NCI-H2196 treated with DMSO at 0.1 percent for 48 hours (cell line): ENCODE measurements around the gene PFN1.
"Not testable (repeated sequence)": the region's sequence is repeated elsewhere in the genome, so short reads cannot be mapped to it uniquely, and the experiment has no call there.

ENCODE experiments used
- DNase-seq: peaks from one replicate; lab custom pipeline; 2025; ENCODE audit not compliant: unreplicated experiment; lab: John Stamatoyannopoulos, UW

The PFN1 gene

DNA sequence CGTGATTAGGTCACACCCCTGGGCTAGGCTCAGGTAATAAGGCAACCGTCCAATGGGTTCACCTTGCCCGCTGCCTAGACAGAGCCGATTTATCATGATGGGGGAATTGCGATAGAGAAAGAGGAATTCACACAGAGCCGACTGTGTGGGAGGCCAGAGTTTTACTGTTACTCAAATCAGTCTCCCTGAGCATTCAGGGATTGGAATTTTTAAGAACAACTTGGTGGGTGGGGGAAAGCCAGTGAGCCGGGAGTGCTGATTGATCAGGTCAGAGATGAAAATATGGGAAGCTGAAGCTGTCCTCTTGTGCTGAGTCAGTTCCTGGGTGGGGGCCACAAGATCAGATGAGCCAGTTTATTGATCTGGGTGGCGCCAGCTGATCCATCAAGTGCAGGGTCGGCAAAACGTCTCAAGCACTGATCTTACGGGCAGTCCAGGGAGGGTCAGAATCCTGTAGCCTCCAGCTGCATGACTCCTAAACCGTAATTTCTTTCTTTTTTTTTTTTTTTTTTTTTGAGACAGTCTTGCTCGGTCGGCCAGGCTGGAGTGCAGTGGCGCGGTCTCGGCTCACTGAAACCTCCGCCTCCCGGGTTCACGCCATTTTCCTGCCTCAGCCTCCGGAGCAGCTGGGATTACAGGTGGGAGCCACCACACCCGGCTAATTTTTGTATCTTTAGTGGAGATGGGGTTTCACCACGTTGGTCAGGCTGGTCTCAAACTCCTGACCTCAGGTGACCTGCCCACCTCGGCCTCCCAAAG lies 21.6 kb downstream of the PFN1 start:
- DNase-seq: not testable (repeated sequence)

- DNase-seq: no peak
Observed at GRCh38 chr17:4921320-4921719, 27.0 kb downstream of the PFN1 start.

- no peak for DNase-seq
Observed at GRCh38 chr17:4920351-4921048, 27.8 kb downstream of the PFN1 start.

DNA sequence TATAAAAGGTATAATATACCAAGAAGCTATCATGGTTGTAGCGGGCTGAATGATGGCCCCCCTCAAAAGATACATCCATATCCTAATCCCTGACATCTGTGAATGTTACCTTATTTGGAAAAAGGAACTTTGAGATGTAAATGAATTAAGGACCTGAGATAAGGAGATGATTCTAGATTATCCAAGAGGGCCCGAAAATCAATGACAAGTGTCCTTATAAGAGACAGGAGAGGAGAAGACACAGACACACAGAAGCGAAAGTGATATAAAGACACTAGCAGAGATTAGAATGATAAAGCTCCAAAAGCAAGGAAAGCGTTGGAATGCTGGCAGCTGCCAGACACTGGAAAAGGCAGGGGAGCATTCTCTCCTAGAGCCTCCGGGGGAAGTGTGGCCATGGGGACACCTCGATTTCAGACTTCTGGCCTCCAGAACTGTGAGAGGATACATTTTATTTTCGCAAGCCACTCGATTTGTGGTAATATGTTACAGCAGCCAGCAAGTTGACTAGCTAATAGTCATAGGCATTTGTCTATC lies 28.8 kb downstream of the PFN1 start:
- DNase-seq: no peak

- not testable (repeated sequence) for DNase-seq
Observed at GRCh38 chr17:4914551-4914950, 33.8 kb downstream of the PFN1 start.

DNA sequence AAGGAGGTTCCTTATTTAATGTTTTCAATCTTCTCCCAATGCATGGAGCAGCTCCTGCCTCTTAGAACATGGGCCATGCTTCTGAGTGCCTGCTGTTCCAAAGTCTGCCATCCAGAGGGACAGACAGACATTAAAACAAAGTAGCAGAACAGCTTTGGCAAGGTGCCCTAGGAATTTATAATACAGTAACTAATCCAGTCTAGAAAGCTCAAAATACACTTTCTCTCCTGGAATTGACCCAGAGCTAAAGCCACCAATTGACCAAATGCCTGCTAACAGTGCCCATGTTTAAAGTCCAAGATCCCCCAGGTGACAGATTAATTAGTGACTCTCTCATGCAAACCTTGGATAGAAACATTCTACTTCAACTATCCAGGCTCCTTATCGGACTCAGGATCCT lies 34.3 kb downstream of the PFN1 start:
- DNase-seq: no peak

DNA sequence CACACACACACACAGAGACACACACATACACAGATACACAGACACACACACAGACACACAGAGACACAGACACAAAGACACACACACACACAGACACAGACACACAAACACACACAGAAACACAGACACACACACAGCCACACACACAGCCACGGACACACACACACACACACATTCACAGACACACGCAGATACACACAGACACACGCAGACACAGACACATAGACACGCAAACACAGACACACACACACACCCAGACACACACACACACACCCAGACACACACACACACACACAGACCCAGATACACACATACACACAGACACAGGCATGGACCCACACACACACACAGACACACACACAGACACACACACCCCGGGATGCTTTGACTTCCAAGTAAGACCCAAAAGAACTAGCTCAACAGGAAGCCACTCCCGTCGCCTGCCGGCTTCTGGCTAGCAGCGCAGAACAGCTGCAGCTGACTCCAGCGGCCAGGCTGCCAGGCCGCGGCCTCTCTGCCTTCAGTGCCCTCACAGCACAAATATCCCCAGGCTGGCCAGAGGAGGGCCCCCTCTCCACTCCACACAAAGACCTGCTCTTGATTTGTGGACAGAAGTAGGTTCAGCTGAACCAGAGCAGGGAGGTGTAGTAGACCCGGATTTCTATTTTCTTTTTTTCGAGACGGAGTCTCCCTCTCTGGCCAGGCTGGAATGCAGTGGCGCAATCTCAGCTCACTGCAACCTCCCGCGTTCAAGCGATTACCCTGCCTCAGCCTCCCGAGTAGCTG lies 39.4 kb downstream of the PFN1 start:
- DNase-seq: peak; percentile 71

DNA sequence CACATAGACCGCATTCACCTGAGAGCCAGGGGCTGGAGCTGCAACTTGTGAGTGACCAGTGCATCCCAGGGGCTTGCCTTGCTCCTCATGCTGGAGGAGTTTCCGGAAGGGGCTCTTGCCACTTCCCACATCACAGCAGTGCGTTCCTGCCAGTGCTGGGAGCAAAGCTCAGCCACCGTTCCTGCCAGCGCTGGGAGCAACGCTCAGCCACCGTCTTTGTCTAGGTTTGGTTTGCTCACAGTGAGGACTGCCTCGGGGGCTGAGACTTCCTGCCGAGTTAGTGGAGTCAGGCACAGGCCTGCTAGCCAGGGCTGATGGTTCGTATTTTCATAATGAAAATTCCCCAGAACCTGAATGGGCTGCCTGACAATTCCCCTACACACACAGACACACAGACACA lies 40.0 kb downstream of the PFN1 start:
- no peak for DNase-seq

DNA sequence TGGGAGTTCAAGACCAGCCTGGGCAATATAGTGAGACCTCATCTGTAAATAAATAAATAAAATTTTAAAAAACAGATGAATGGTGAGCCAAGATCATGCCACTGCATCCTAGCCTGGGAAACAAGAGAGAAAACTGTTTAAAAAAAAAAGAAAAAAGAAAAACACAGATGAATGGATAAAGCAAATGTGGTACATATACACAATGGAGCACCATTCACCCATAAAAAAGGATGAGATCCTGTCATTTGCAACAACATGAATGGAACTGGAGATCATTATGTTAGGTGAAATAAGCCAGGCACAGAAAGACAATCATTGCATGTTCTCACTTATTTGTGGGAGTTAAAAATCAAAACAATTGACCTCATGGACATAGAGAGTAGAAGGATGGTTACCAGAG lies 41.7 kb downstream of the PFN1 start:
- DNase-seq: not testable (repeated sequence)

- peak; percentile 23 for DNase-seq
Observed at GRCh38 chr17:4903051-4903818, 45.1 kb downstream of the PFN1 start, which contains the start of gene CHRNE. Gene CHRNE, minus strand, starts transcription at chr17:4903098. Its CDS starts 35 bp downstream, at chr17:4903063.

GRCh38 chr17:4902540-4902939 lies 45.8 kb downstream of the PFN1 start:
- no peak for DNase-seq

DNA sequence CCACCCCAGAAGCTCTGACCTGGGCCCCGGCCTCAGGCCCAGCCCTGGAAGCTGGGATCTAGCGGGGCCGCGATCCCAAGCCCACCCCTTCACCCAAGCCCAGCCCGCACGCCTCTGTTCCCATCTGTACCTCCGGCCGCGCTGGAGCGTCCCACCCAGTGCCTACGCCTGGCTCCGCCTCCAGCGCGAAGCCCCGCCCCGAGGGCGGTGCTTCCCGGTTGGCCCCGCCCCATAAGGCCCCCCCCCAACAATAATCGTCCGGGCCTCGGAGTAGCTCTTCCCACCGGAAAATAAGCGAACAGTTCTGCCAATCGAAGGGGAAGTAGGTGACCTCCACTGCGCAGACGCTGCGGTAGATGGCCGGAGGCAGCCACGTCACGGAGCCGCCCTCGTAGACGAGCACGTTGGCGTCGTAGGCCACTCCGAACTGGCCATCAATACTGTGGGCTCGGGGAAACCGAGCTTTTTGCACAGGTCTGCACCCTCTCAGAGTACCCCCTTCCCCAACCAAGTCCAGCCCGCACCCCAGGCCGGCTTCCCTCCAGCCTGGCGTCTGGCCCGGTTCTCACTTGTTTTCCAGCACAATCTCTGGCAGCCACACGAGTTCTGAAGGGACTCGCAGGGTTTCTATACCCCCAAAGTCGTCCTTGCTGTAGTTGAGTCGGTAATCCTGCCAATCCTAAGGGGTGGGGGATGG lies 46.5 kb downstream of the PFN1 start:
- DNase-seq: no peak

DNA sequence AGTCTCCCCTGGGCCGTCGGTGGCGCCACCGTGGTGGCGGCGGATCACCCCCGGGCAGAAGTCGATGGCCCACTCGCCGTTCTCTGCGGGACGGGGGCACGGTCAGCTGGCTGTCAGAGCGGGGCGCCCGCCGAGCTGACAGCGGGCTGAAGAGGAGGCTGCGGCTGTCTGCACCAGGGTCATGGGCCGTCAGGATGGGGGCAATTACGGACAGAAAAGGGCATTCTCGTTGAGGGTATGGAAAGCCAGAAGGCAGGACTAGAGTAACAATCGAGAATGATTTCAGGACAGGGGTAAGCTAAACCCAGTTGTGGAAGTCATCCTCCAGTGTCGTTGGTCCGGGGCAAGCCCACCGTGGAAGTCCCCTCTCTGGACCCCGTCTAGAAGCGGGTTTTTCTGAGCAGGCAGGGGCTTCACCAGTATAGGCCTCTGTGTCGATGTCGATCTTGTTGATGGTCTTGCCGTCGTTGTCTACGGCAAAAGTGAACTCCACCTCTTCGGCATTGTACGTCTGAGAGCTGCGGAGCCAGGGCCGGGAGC lies 47.2 kb downstream of the PFN1 start:
- DNase-seq: no peak

DNA sequence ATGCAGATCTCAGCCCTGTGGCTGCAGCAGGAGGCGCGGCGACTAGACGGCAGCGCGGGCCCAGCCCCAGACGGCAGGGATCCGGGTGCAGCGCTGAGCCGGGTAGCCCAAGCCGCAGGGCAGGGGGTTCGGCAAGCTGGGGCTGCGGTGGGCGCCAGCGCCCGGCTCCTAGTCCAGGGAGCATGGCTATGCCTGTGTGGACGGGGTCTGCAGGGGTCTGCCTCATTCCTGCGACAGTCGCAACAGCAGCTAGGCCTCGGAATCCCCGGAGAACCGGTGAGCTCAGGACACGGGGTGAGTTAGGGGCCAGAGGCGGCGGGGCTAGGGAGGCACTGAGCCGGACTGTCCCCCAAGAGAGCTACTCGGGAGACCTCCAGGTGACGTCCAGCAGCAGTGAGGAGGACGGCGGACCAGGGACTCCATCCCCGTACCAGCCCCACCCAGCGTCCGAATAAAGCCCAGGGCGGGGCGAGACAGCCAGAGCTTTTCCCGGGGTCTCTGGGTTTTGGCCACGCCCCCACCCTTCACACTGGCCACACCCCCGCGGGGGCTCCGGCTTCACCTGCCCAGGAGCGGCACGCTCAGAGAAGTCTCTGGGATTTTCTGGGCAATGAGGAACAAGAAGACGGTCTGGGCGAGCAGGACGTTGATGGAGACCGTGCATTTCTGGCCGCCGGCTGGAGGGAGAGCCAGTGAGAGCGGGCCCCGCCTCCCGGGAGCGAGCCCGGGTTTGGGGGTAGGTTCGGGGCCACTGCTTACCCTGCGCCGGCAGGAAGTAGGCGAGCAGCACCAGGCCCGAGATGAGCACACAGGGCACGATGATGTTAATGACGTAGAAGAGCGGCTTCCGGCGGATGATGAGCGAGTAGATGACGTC lies 47.9 kb downstream of the PFN1 start:
- DNase-seq: no peak

DNA sequence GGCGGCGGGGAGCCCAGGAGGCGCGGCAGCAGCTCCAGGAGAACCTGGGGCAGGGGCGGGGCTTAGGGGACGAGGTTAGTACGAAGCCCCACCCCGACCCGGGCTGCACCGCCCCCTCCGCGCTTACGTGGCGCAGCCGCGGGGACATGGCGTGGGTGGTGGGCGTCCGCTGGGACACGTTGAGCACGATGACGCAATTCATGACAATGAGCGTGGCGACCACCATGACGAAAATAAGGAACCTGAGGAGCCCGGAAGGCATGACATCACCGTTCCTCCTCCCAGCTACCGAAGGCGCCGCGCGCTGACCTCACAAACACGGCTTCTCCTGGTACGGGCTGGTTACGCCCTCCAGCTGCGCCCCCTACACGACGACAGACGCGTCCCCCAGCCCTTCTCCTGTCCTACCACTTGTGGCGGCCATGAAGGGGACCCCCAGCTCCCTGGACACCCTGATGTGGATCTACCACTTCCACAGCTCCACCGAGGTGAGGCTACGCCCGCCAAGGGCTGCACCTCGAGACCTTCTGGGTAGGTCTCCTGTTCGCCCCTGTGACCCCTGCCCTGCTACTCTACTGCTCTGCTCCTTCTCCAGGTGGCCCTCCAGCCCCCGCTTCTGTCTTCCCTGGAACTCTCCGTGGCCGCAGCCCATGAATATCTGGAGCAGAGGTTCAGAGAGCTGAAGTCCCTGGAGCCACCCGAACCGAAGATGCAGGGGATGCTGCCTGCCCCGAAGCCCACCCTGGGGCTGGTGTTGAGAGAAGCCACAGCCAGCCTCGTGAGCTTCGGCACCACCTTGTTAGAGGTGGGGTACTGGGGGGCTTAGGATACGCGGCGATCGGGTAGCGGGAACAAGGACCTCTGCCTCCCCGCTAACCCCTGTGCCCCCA lies 48.7 kb downstream of the PFN1 start, which contains the start of gene C17orf107:
TSS of gene C17orf107 (plus strand) at position 196 of the 890 bp plus-strand sequence. CDS start at position 423, 227 bp downstream.
- peak; percentile 17 for DNase-seq

- DNase-seq: no peak
Observed at GRCh38 chr17:4898927-4899326, 49.4 kb downstream of the PFN1 start.

DNA sequence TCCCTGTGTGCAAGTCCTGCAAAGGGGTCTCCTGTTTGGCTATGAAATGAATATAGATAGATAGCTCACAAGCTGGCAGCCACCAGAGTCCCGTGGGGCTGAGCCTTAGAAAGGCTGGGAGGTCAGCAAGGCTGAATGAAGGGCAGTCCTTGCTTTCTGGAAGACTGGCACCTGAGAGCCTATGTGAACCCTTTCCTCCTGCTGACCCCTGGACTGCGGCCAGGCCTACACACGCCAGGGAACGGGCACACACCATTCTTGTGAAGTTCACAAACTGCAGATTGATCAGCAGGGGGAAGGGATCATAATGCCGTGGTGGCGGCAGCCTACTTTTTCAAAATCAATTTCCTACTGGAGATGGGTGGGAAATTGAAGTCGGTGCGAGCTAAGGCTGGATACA lies 50.0 kb downstream of the PFN1 start:
- no peak for DNase-seq

DNA sequence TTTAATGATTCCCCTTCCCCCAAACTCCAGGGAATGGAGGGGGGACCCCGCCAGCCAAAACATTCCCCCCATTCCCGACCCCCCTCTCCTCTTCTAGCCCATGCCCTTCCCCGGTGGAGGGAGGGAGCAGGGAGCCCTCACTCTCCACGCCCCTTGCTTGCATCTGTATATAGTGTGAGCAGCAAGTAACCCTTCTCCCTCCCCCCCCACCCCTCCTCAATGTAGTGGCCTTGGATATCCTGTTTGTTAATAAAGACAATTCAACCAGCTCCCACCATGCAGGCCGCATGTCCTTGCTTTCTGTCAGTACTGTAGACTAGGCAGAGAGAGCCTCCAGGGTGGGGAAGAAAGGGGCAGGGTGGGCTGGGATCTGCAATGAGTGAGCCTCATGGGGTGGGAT lies 50.5 kb downstream of the PFN1 start:
- no peak for DNase-seq
